RCC 7860 (cell line): Measurements from ENCODE around the gene LRRC27.
"Not testable (repeated sequence)": the region's sequence is repeated elsewhere in the genome, so short reads cannot be mapped to it uniquely, and the experiment has no call there.

ENCODE experiments used
- DNase-seq: peaks from one replicate; pipeline ENCODE4 v3.0.0-alpha.2; 2015; ENCODE audit warnings: low spot score
- FAIRE-seq: peaks from 2 replicates; lab custom pipeline; 2012; peaks lifted over from hg19 to GRCh38; lab: Jason Lieb, UNC

LRRC27 gene

GRCh38 chr10:132372516-132373095, 40.6 kb downstream of the LRRC27 start:
- no peak for FAIRE-seq
- no peak for DNase-seq

- DNase-seq, result no peak
- FAIRE-seq, result no peak
These were observed 41.4 kb downstream of the LRRC27 start for GRCh38 chr10:132373241-132373955.

- FAIRE-seq, result no peak
These were observed 42.2 kb downstream of the LRRC27 start for GRCh38 chr10:132374176-132374575.

GRCh38 chr10:132374612-132375011, 42.6 kb downstream of the LRRC27 start:
- DNase-seq, result no peak
- FAIRE-seq, result no peak

More at GRCh38 chr10:132374176-132374575, 42.2 kb downstream of the LRRC27 start:
- DNase-seq, result no peak

GRCh38 chr10:132375116-132375794, 43.3 kb downstream of the LRRC27 start:
- no peak for FAIRE-seq
- no peak for DNase-seq

GRCh38 chr10:132375795-132376297, 43.9 kb downstream of the LRRC27 start:
- FAIRE-seq (no peak), DNase-seq (no peak)

- no peak for FAIRE-seq
These were observed 44.4 kb downstream of the LRRC27 start for GRCh38 chr10:132376394-132376851.

GRCh38 chr10:132377326-132377725, 45.3 kb downstream of the LRRC27 start:
- no peak for FAIRE-seq

More at GRCh38 chr10:132376394-132376851, 44.4 kb downstream of the LRRC27 start:
- no peak for DNase-seq

GRCh38 chr10:132379026-132379425, 47.0 kb downstream of the LRRC27 start:
- not testable (repeated sequence) for FAIRE-seq

More at GRCh38 chr10:132377326-132377725, 45.3 kb downstream of the LRRC27 start:
- no peak for DNase-seq

GRCh38 chr10:132380986-132381385, 49.0 kb downstream of the LRRC27 start:
- not testable (repeated sequence) for FAIRE-seq, DNase-seq

More at GRCh38 chr10:132379026-132379425, 47.0 kb downstream of the LRRC27 start:
- not testable (repeated sequence) for DNase-seq

- DNase-seq (no peak), FAIRE-seq (no peak)
These were observed 49.7 kb downstream of the LRRC27 start for GRCh38 chr10:132381741-132382140.

- FAIRE-seq, result no peak
- DNase-seq, result no peak
These were observed 50.4 kb downstream of the LRRC27 start for GRCh38 chr10:132382231-132382922.

GRCh38 chr10:132383101-132383500, 51.1 kb downstream of the LRRC27 start:
- DNase-seq (no peak), FAIRE-seq (no peak)

- no peak for DNase-seq
- FAIRE-seq, result no peak
These were observed 51.8 kb downstream of the LRRC27 start for GRCh38 chr10:132383751-132384196.

- DNase-seq, result no peak
- FAIRE-seq, result no peak
These were observed 52.8 kb downstream of the LRRC27 start for GRCh38 chr10:132384618-132385388.

GRCh38 chr10:132385389-132385667, 53.3 kb downstream of the LRRC27 start:
- no peak for DNase-seq
- FAIRE-seq, result no peak

- FAIRE-seq (no peak), DNase-seq (no peak)
These were observed 53.9 kb downstream of the LRRC27 start for GRCh38 chr10:132385721-132386418.

- no peak for FAIRE-seq
- no peak for DNase-seq
These were observed 54.4 kb downstream of the LRRC27 start for GRCh38 chr10:132386419-132386831.

- FAIRE-seq, DNase-seq: not testable (repeated sequence)
These were observed 54.9 kb downstream of the LRRC27 start for GRCh38 chr10:132386896-132387295.
